Measurements from ENCODE around the gene CCNB2.
"Not testable (repeated sequence)": the region's sequence is repeated elsewhere in the genome, so short reads cannot be mapped to it uniquely, and the experiment has no call there.

Gene CCNB2

DNA sequence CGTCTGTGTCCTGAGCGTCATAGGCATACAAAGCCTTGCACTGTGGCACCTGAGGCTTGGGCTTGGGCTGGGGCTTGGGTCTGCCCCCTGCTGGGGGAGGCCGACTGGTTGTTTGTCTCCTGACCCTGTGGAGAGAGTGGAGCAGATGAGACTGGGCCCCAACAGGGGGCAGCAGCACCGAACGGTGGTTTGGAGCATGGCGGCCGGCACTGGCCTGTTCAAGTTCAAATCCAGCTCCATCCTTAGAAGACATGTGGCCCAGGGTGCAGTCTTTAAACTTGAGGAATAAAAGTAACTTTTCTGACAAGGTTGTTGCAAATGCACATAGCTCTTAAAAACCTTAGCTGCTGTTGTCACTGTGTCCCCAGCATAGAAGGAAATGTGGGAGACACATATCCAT is 33.3 kb downstream of the CCNB2 start:
- TF ChIP-seq, protein P1, sequence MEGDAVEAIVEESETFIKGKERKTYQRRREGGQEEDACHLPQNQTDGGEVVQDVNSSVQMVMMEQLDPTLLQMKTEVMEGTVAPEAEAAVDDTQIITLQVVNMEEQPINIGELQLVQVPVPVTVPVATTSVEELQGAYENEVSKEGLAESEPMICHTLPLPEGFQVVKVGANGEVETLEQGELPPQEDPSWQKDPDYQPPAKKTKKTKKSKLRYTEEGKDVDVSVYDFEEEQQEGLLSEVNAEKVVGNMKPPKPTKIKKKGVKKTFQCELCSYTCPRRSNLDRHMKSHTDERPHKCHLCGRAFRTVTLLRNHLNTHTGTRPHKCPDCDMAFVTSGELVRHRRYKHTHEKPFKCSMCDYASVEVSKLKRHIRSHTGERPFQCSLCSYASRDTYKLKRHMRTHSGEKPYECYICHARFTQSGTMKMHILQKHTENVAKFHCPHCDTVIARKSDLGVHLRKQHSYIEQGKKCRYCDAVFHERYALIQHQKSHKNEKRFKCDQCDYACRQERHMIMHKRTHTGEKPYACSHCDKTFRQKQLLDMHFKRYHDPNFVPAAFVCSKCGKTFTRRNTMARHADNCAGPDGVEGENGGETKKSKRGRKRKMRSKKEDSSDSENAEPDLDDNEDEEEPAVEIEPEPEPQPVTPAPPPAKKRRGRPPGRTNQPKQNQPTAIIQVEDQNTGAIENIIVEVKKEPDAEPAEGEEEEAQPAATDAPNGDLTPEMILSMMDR (conservative IDR thresholded peaks at IDR 0.05; ENCODE audit: low read depth): no peak; the same call in 1 of the 2 replicates
- no peak for DNase-seq (ENCODE audit: low spot score)
- ChIA-PET CTCF (interaction anchor here (0.7 to 1.3 kb wide), 2 partner anchors 276 to 363 kb away, joined by 4 to 5 read pairs; no protein-coding TSS in a partner anchor), POLR2A (ENCODE audit: low non-redundant PET) (no interaction called here)
- 0 out of 2 replicates have a peak overlapping the region, but pooled peaks have one; percentile 18 for H3K27ac ChIP-seq

DNA sequence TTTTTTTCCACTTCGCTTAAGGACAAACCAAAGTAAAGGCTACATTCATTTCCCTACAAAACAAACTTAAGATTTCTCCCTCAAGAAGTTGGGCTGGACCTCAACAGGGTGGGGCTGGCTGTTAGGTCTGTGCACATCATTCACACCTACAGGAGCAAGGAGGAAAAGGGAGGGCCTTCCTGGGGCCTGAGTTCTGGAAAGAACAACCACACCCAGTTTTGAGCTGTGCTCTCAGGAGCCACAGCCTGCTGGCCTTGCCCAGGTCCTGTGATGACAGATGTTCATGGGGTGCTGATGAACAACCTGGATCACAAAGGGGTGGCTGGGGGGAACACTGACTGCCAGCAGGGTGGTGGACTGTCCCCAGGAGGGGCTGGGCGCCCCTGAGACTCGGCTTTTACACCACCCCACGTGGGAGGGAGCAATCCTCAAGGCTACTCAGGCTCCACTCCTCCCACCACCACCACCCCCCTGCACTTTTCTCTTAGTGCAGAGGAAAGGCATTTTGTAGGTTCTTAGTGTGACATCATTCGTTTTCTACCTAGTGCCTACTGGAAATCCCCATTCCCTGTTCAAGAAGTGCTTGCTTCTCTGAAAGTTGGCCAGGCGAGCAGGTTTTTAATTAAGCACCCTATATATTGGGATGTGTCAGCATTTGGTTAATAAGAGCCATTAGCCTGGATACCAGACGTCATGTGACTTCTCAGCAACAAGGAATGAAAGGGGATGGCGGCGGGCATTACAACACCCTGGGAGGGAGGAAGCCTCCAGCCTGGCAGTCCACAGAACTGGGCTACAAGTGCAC is 35.7 kb downstream of the CCNB2 start:
- H3K27ac ChIP-seq: peak overlapping the region; percentile 70
- TF ChIP-seq, protein P1 (conservative IDR thresholded peaks at IDR 0.05; ENCODE audit: low read depth): no peak
- ChIA-PET CTCF (interaction anchor here (0.6 kb wide), 1 partner anchor 1063 kb away, joined by 4 read pairs; no protein-coding TSS in a partner anchor), POLR2A (ENCODE audit: low non-redundant PET) (no interaction called here)
- DNase-seq (ENCODE audit: low spot score): peak; percentile 51

DNA sequence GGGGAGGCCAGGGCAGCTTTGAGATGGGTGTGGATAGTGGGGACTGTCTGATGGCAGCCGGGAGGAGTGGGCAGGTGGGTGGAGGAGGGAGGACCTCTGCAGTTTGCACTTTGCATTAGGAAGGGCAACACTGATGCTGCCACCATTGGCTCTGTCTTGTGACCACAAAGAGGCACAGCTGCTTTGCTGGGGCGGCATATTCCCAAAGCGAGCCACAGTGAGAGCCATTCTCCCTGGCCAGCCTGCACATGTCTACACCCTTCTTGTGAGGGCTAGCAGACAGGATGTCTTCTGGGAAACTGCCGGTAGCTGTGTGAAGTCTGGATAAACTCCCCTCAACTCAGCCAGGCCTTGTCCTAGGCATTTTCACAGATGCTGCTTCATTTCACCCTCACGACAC is 38.3 kb downstream of the CCNB2 start:
- POLR2A ChIA-PET (ENCODE audit: low non-redundant PET): no interaction called here
- peak overlapping the region; percentile 48 for H3K27ac ChIP-seq
- no peak for DNase-seq (ENCODE audit: low spot score)
- TF ChIP-seq, protein P1 (conservative IDR thresholded peaks at IDR 0.05; ENCODE audit: low read depth): no peak
- CTCF ChIA-PET: no interaction called here

DNA sequence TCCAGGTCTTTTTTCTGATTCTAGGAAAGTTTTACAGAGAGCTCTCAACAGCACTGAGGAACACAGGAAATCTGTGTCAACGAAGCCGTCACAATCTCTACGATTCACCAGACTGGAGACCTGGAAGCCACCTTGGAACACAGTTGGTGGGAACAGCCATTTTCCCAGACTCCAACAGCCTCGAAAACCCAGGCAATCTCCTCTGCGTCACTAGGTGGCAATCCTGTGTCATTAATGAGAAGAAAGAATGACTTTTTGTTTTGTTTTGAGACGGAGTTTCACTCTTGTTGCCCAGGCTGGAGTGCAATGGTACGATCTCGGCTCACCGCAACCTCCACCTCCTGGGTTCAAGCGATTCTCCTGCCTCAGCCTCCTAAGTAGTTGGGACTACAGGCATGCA is 39.6 kb downstream of the CCNB2 start:
- CTCF ChIA-PET; POLR2A ChIA-PET (ENCODE audit: low non-redundant PET); DNase-seq (ENCODE audit: low spot score): not testable (repeated sequence)
- 0 out of 2 replicates have a peak overlapping the region, but pooled peaks have one; percentile 48 for H3K27ac ChIP-seq

DNA sequence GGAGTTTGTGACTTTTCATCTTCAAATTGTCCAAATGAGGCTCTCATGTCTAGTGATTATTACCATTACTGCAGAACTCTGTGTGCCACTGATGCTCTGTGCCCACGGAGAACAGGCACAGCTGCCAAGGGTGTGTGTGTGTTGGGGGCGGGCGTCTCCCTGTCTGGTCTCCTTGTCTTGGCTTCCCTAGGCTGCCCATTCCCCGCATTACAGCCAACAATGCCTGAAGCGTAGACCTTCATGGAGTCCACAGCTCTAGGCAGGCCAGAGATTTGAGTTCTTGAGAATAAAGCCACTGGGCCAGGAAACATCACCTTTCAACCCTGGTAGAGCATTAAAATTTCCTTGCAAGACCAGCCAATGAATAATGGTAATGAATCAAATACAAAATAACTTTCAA is 42.7 kb downstream of the CCNB2 start:
- ChIA-PET POLR2A (ENCODE audit: low non-redundant PET) (no interaction called here), CTCF (interaction anchor here (0.5 kb wide), 1 partner anchor 32 kb away, joined by 7 read pairs; no protein-coding TSS in a partner anchor)
- TF ChIP-seq, protein P1 (conservative IDR thresholded peaks at IDR 0.05; ENCODE audit: low read depth): no peak
- no peak for DNase-seq (ENCODE audit: low spot score)
- 0 out of 2 replicates have a peak overlapping the region, but pooled peaks have one; percentile 14 for H3K27ac ChIP-seq

DNA sequence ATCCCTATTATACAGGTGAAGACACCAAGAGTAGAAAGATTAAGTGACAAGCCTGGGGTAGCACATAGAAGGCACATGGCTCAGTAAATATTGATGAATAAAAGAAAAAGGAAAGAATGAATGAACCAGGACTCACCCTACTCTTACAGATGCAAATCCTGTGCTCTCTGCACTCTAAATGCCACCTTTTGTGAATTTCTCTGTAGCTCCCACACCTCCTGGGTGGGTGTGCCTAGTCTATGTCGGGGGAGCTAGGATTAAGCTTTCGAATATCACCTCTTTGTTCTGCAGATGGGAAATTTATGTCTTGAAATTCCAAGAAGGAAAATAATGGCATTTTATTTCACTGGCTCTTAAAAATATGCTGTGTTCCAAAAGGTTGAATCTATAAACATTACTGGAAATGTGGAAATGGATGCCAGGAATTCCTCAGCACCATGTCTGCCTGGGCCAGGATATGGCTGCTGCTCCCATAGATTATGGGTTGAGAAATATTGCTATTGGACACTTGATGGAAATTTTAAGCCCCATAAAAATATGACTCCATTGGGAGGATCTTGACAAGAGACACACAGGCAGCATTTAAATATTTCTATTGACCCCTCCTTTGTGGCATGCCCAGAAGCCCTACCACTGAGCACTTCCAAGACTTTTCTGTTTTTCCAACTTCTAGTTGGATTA is 43.3 kb downstream of the CCNB2 start:
- ChIA-PET CTCF (no interaction called here), POLR2A (ENCODE audit: low non-redundant PET) (no interaction called here)
- H3K27ac ChIP-seq: no peak overlapping the region
- DNase-seq (ENCODE audit: low spot score): no peak
- TF ChIP-seq, protein P1 (conservative IDR thresholded peaks at IDR 0.05; ENCODE audit: low read depth): no peak

Measured in RWPE1 (cell line).